HG02938 (cell line): Measurements from ENCODE around the gene NTSR2.

Experiments used
- ATAC-seq: cut with Tn5 transposase; IDR thresholded peaks from one replicate; pipeline ENCODE4 v1.9.1; 2021; ENCODE audit warnings: mild to moderate bottlenecking, moderate library complexity; ENCODE audit not compliant: unreplicated experiment

The NTSR2 gene

GRCh38 chr2:11630855-11631254 is 39.1 kb downstream of the NTSR2 start:
- no peak for ATAC-seq

- ATAC-seq, result no peak
Observed at GRCh38 chr2:11629851-11630250, 40.1 kb downstream of the NTSR2 start.

- ATAC-seq, result no peak
Observed at GRCh38 chr2:11629215-11629614, 40.8 kb downstream of the NTSR2 start.

GRCh38 chr2:11628675-11629074 is 41.3 kb downstream of the NTSR2 start:
- ATAC-seq, result no peak

- no peak for ATAC-seq
Observed at GRCh38 chr2:11625671-11626070, 44.3 kb downstream of the NTSR2 start.

GRCh38 chr2:11624893-11625292 is 45.1 kb downstream of the NTSR2 start:
- no peak for ATAC-seq

- no peak for ATAC-seq
Observed at GRCh38 chr2:11622611-11623010, 47.4 kb downstream of the NTSR2 start.

GRCh38 chr2:11621410-11621809 is 48.6 kb downstream of the NTSR2 start:
- no peak for ATAC-seq

- no peak for ATAC-seq
Observed at GRCh38 chr2:11618708-11619062, 51.3 kb downstream of the NTSR2 start.

GRCh38 chr2:11617984-11618707 is 51.8 kb downstream of the NTSR2 start:
- ATAC-seq, result no peak

GRCh38 chr2:11617527-11617926 is 52.5 kb downstream of the NTSR2 start:
- no peak for ATAC-seq

- no peak for ATAC-seq
Observed at GRCh38 chr2:11616851-11617415, 53.1 kb downstream of the NTSR2 start.

GRCh38 chr2:11616097-11616687 is 53.8 kb downstream of the NTSR2 start:
- ATAC-seq, result no peak

GRCh38 chr2:11615209-11615608 is 54.8 kb downstream of the NTSR2 start:
- ATAC-seq, result no peak

GRCh38 chr2:11613297-11613696 is 56.7 kb downstream of the NTSR2 start:
- no peak for ATAC-seq

GRCh38 chr2:11612553-11613215 is 57.3 kb downstream of the NTSR2 start:
- no peak for ATAC-seq

GRCh38 chr2:11611251-11611650 is 58.7 kb downstream of the NTSR2 start:
- ATAC-seq, result no peak

- no peak for ATAC-seq
Observed at GRCh38 chr2:11610624-11611242, 59.3 kb downstream of the NTSR2 start.
